ENCODE results near the gene CHMP2B.
A peak's percentile ranks its signal among the peaks of the same experiment; 100 is the strongest.

Gene CHMP2B, protein sequence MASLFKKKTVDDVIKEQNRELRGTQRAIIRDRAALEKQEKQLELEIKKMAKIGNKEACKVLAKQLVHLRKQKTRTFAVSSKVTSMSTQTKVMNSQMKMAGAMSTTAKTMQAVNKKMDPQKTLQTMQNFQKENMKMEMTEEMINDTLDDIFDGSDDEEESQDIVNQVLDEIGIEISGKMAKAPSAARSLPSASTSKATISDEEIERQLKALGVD

DNA sequence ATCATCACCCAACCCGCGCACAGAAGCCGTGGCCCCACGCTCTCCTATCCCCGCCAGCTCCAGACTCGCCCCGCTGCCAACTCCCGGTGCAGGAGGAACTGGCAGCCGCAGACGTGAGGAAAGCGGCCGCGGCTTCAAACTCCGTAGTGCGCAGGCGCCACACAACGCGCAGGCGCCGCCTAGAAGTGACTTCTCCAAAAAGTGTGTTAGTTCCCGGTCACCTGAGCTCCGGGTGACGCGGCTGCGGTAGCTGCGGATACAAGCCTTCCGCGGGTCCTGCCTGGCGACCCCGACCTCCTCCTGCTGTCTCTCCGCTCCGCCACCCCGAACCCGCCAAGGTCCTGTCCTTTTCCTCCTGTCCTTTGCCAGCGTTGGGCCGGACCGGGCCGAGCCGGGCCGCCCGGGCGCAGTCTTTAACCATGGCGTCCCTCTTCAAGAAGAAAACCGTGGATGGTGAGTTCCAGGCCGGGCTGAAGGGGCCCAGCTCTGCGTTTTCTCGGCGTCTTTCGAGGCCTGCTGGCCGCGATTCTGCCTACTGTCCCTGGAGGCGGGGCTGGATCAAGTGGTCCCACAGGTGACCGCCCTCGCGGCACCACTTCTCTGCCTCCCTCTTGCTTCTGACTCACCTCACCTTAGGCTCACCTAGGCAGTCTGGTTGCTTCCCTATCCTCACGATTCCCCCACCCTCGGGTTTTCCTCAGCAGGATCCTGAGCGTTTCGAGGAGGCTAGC, at the start of gene CHMP2B:
TSS of gene CHMP2B (plus strand) at position 206 of the 731 bp plus-strand sequence. CDS start at position 420, 214 bp downstream.
- TF ChIP-seq, protein P1, sequence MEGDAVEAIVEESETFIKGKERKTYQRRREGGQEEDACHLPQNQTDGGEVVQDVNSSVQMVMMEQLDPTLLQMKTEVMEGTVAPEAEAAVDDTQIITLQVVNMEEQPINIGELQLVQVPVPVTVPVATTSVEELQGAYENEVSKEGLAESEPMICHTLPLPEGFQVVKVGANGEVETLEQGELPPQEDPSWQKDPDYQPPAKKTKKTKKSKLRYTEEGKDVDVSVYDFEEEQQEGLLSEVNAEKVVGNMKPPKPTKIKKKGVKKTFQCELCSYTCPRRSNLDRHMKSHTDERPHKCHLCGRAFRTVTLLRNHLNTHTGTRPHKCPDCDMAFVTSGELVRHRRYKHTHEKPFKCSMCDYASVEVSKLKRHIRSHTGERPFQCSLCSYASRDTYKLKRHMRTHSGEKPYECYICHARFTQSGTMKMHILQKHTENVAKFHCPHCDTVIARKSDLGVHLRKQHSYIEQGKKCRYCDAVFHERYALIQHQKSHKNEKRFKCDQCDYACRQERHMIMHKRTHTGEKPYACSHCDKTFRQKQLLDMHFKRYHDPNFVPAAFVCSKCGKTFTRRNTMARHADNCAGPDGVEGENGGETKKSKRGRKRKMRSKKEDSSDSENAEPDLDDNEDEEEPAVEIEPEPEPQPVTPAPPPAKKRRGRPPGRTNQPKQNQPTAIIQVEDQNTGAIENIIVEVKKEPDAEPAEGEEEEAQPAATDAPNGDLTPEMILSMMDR (IDR thresholded peaks at IDR 0.05; ENCODE audit: poor library complexity, severe bottlenecking) = no peak
- Histone ChIP-seq H3K27me3 (ENCODE audit: insufficient read depth, poor library complexity, severe bottlenecking) (no peaks in the 10 kb centered on the region), H3K36me3 (ENCODE audit: low read depth) (peaks cover 16% of the 10 kb centered on the region; the same call in 1 of the 2 replicates), H3K9me3 (ENCODE audit: severe bottlenecking) (no peaks in the 10 kb centered on the region), H3K4me3 (ENCODE audit: severe bottlenecking) (peak within 1 kb of the TSS; percentile 89), H3K4me1 (ENCODE audit: insufficient read depth, poor library complexity, severe bottlenecking) (peaks cover 5% of the 10 kb centered on the region), H3K27ac (ENCODE audit: poor library complexity, severe bottlenecking) (peak within 1 kb of the TSS; percentile 84)
- ATAC-seq (ENCODE audit: low read depth) (peak; percentile 87), DNase-seq (ENCODE audit: low spot score) (peak; percentile 85)

DNA sequence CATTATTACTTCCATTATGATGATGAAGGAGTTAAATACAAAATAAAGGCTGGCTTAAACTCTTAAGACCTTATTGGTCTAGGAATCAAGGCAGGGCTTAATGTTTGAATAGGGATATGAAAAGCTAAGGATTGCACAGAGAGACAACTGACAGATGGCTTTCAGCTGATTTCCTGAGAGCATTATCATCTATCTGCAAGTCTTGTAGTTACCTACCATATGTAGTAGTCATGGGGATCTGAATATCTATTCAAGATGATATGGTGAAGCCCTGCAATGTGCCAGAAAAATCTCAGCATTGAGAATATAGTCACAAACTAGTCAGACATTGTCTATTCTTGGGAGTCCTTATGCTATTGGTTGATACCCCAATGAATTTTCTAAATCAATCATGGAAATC, 47.5 kb upstream of the CHMP2B start:
- Histone ChIP-seq H3K9me3 (ENCODE audit: severe bottlenecking) (no peaks in the 10 kb centered on the region), H3K36me3 (ENCODE audit: low read depth) (no peaks in the 10 kb centered on the region), H3K27me3 (ENCODE audit: insufficient read depth, poor library complexity, severe bottlenecking) (no peaks in the 10 kb centered on the region), H3K4me1 (ENCODE audit: insufficient read depth, poor library complexity, severe bottlenecking) (no peaks in the 10 kb centered on the region), H3K4me3 (ENCODE audit: severe bottlenecking) (no peak overlapping the region), H3K27ac (ENCODE audit: poor library complexity, severe bottlenecking) (no peak overlapping the region)
- ATAC-seq (ENCODE audit: low read depth) (no peak), DNase-seq (ENCODE audit: low spot score) (no peak)
- TF ChIP-seq, protein P1 (IDR thresholded peaks at IDR 0.05; ENCODE audit: poor library complexity, severe bottlenecking) = no peak

DNA sequence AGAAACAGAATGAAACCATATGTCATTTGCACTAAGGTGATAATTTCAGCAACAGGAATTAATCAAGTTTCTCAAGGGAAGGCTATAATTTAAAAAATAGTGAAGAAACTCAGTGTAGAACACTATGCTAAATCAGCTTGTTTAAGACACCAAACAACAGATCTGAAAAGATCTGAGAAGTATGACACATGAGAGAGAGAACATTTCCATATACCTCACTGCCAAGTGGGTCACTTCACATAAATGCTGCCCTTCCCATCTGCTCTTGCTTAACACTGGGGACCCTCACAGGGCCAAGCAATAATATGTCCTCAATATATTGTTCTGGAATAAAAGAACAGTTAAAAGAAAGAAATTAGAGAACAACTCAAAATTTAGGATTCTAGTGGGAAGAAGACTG, 45.6 kb upstream of the CHMP2B start:
- Histone ChIP-seq H3K9me3 (ENCODE audit: severe bottlenecking) (no peaks in the 10 kb centered on the region), H3K4me1 (ENCODE audit: insufficient read depth, poor library complexity, severe bottlenecking) (no peaks in the 10 kb centered on the region), H3K27me3 (ENCODE audit: insufficient read depth, poor library complexity, severe bottlenecking) (no peaks in the 10 kb centered on the region), H3K4me3 (ENCODE audit: severe bottlenecking) (no peak overlapping the region), H3K27ac (ENCODE audit: poor library complexity, severe bottlenecking) (no peak overlapping the region), H3K36me3 (ENCODE audit: low read depth) (no peaks in the 10 kb centered on the region)
- DNase-seq (ENCODE audit: low spot score) (no peak), ATAC-seq (ENCODE audit: low read depth) (no peak)
- TF ChIP-seq, protein P1 (IDR thresholded peaks at IDR 0.05; ENCODE audit: poor library complexity, severe bottlenecking) = no peak

DNA sequence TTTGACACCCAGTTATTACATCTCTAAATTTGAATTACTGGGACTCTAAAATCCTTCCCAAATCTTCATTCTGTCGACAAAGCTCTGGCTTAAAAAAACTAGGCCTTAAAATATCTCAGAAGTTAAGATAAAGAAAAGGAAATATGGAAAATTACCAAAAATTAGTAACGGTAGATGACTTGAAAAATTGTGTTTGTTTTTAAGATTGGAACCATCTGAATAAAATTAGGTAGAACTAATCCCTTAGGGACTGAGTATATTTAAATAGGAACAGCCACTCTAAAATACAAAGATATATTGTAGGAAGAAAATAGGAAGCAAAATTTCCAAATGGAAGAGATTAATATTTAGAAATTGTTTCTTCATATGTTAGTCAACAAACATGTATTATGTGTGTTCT, 45.1 kb upstream of the CHMP2B start:
- ATAC-seq (ENCODE audit: low read depth) (no peak), DNase-seq (ENCODE audit: low spot score) (no peak)
- no peaks in the 10 kb centered on the region for H3K4me1 ChIP-seq (ENCODE audit: insufficient read depth, poor library complexity, severe bottlenecking)
- TF ChIP-seq, protein P1 (IDR thresholded peaks at IDR 0.05; ENCODE audit: poor library complexity, severe bottlenecking) = no peak
- no peak overlapping the region for H3K27ac ChIP-seq (ENCODE audit: poor library complexity, severe bottlenecking)
- H3K27me3 ChIP-seq (ENCODE audit: insufficient read depth, poor library complexity, severe bottlenecking) = no peaks in the 10 kb centered on the region
- no peaks in the 10 kb centered on the region for H3K36me3 ChIP-seq (ENCODE audit: low read depth)
- no peak overlapping the region for H3K4me3 ChIP-seq (ENCODE audit: severe bottlenecking)
- H3K9me3 ChIP-seq (ENCODE audit: severe bottlenecking) = no peaks in the 10 kb centered on the region

All from RWPE2 (cell line).